ENCODE results near the gene LSAMP. TPM values are rescaled to one million over a fixed set of nuclear protein-coding genes. Genes with fewer than 3 reads are reported as not detected.

Gene LSAMP
- total RNA-seq, 1 experiment from 2014 or later = 3.1 TPM

- ChIA-PET POLR2A (no interaction called here), CTCF (no interaction called here)
- Histone ChIP-seq H3K4me1 (ENCODE audit: control insufficient read depth, insufficient read depth, low read length) (no peaks in the 10 kb centered on the region), H3K9me3 (ENCODE audit: control insufficient read depth, insufficient read depth, low read depth, low read length) (no peaks in the 10 kb centered on the region), H3K27me3 (ENCODE audit: control insufficient read depth, insufficient read depth, low read length) (peaks cover 4% of the 10 kb centered on the region), H3K27ac (ENCODE audit: low read length) (no peak overlapping the region), H3K36me3 (ENCODE audit: control insufficient read depth, insufficient read depth, low read length) (no peaks in the 10 kb centered on the region), H3K4me3 (ENCODE audit: low read depth in 2 of 2, low read length in 2 of 2) (no peak overlapping the region)
- DNase-seq (ENCODE audit: low read depth, low spot score) (no peak), ATAC-seq (no peak)
- in situ Hi-C loops (cut with HindIII; ENCODE audit: low pct_unique_long_range_greater_than_20kb, low sequenced_read_pairs) (no loop called here), intact Hi-C loops (cut with micrococcal nuclease; ENCODE audit: unreplicated experiment) (no loop called here)
- TF ChIP-seq CTCF (IDR thresholded peaks at IDR 0.05) (no peak), TCF7L2 (IDR thresholded peaks at IDR 0.05; ENCODE audit: low read depth, low read length) (no peak), SIN3A (IDR thresholded peaks at IDR 0.05; ENCODE audit: borderline replicate concordance, insufficient read depth, low read depth, low read length) (no peak), POLR2AphosphoS5 (IDR thresholded peaks at IDR 0.05; ENCODE audit: low read depth, low read length) (no peak), REST (IDR thresholded peaks at IDR 0.05; ENCODE audit: insufficient read depth in 1 of 2, low read depth in 2 of 2, low read length in 1 of 2) (no peak)
- BruUV-seq (replicated peaks) = no TSS peak
These were observed 636.5 kb downstream of the LSAMP start for GRCh38 chr3:115808816-115809215.

GRCh38 chr3:115808244-115808643 lies 637.0 kb downstream of the LSAMP start:
- TF ChIP-seq CTCF (IDR thresholded peaks at IDR 0.05) (no peak), POLR2AphosphoS5 (IDR thresholded peaks at IDR 0.05; ENCODE audit: low read depth, low read length) (no peak), TCF7L2 (IDR thresholded peaks at IDR 0.05; ENCODE audit: low read depth, low read length) (no peak), REST (IDR thresholded peaks at IDR 0.05; ENCODE audit: insufficient read depth in 1 of 2, low read depth in 2 of 2, low read length in 1 of 2) (no peak), SIN3A (IDR thresholded peaks at IDR 0.05; ENCODE audit: borderline replicate concordance, insufficient read depth, low read depth, low read length) (no peak)
- Histone ChIP-seq H3K36me3 (ENCODE audit: control insufficient read depth, insufficient read depth, low read length) (no peaks in the 10 kb centered on the region), H3K27ac (ENCODE audit: low read length) (no peak overlapping the region), H3K9me3 (ENCODE audit: control insufficient read depth, insufficient read depth, low read depth, low read length) (no peaks in the 10 kb centered on the region), H3K4me1 (ENCODE audit: control insufficient read depth, insufficient read depth, low read length) (no peaks in the 10 kb centered on the region), H3K4me3 (ENCODE audit: low read depth in 2 of 2, low read length in 2 of 2) (no peak overlapping the region), H3K27me3 (ENCODE audit: control insufficient read depth, insufficient read depth, low read length) (peaks cover 4% of the 10 kb centered on the region)
- intact Hi-C loops (cut with micrococcal nuclease; ENCODE audit: unreplicated experiment) (no loop called here), in situ Hi-C loops (cut with HindIII; ENCODE audit: low pct_unique_long_range_greater_than_20kb, low sequenced_read_pairs) (no loop called here)
- ATAC-seq = no peak
- BruUV-seq (replicated peaks) = no TSS peak
- ChIA-PET CTCF (no interaction called here), POLR2A (no interaction called here)
- DNase-seq (ENCODE audit: low read depth, low spot score) = no peak
